ENCODE results near the gene GULP1. TPM values are rescaled to one million over a fixed set of nuclear protein-coding genes. Genes with fewer than 3 reads are reported as not detected.

Gene GULP1
- polyA plus RNA-seq, 1 donor (not counting 4 experiments of a cell fraction or from before 2014, with no cell fraction given) = 11.7 TPM

DNA sequence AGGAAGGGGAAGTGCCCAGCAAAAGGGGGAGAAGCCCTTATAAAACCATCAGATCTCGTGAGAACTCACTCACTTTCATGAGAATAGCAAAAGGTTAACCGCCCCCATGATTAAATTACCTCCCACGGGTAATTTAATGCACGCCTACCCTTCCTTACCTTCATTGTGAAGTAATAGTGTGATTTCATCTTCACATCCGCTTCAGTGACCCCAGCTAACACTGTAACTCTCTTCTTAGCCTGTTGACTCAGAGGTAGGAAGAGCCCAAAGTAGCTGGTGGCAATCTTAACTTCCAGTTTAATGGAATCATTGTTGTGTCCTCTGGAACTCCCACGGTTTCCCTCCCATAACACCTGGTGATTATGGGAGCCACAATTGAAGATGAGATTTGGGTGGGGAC, 120.5 kb downstream of the GULP1 start:
- H3K9ac ChIP-seq (ENCODE audit: control insufficient read depth, extremely low read depth, insufficient read depth, low read length) = no peak overlapping the region
- no peak overlapping the region for H2AFZ ChIP-seq (ENCODE audit: control insufficient read depth, low read length)
- no peak for TF ChIP-seq EZH2 (IDR thresholded peaks at IDR 0.05; ENCODE audit: low read length)
- TF ChIP-seq, protein P1, sequence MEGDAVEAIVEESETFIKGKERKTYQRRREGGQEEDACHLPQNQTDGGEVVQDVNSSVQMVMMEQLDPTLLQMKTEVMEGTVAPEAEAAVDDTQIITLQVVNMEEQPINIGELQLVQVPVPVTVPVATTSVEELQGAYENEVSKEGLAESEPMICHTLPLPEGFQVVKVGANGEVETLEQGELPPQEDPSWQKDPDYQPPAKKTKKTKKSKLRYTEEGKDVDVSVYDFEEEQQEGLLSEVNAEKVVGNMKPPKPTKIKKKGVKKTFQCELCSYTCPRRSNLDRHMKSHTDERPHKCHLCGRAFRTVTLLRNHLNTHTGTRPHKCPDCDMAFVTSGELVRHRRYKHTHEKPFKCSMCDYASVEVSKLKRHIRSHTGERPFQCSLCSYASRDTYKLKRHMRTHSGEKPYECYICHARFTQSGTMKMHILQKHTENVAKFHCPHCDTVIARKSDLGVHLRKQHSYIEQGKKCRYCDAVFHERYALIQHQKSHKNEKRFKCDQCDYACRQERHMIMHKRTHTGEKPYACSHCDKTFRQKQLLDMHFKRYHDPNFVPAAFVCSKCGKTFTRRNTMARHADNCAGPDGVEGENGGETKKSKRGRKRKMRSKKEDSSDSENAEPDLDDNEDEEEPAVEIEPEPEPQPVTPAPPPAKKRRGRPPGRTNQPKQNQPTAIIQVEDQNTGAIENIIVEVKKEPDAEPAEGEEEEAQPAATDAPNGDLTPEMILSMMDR (optimal IDR thresholded peaks at IDR 0.05 in 1 of 3, IDR thresholded peaks at IDR 0.05 in 1 of 3, conservative IDR thresholded peaks at IDR 0.05 in 1 of 3; ENCODE audit: extremely low read depth in 1 of 3, insufficient read depth in 2 of 3, low read length in 3 of 3) = no peak
- dilution Hi-C loops (cut with MboI; ENCODE audit: extremely low pct_ligation_motif_present, low sequenced_read_pairs) = no loop called here
- no peaks in the 10 kb centered on the region for H3K9me3 ChIP-seq (ENCODE audit: control insufficient read depth, low read depth, low read length)
- no peak overlapping the region for H3K4me3 ChIP-seq (ENCODE audit: control insufficient read depth in 2 of 3, extremely low read depth in 1 of 3, insufficient read depth in 2 of 3, low read depth in 1 of 3, low read length in 3 of 3)
- no peaks in the 10 kb centered on the region for H3K4me1 ChIP-seq (ENCODE audit: control insufficient read depth, extremely low read depth, insufficient read depth, low read length)
- no peak for DNase-seq (ENCODE audit: low read depth, low spot score)
- no peaks in the 10 kb centered on the region for H3K9me1 ChIP-seq (ENCODE audit: control insufficient read depth, extremely low read depth, insufficient read depth, low read length)
- no peaks in the 10 kb centered on the region for H3K36me3 ChIP-seq (ENCODE audit: control insufficient read depth in 2 of 2, extremely low read depth in 1 of 2, insufficient read depth in 2 of 2, low read length in 2 of 2)
- FAIRE-seq = no peak
- H4K20me1 ChIP-seq (ENCODE audit: control insufficient read depth, extremely low read depth, insufficient read depth, low read length) = no peaks in the 10 kb centered on the region
- H3K27me3 ChIP-seq (ENCODE audit: control insufficient read depth, extremely low read depth, insufficient read depth, low read length) = no peaks in the 10 kb centered on the region
- no peak overlapping the region for H3K27ac ChIP-seq (ENCODE audit: control insufficient read depth, insufficient read depth, low read length)
- H3K79me2 ChIP-seq (ENCODE audit: control insufficient read depth, insufficient read depth, low read length) = no peaks in the 10 kb centered on the region
- no peak overlapping the region for H3K4me2 ChIP-seq (ENCODE audit: control insufficient read depth, extremely low read depth, insufficient read depth, low read depth, low read length)

DNA sequence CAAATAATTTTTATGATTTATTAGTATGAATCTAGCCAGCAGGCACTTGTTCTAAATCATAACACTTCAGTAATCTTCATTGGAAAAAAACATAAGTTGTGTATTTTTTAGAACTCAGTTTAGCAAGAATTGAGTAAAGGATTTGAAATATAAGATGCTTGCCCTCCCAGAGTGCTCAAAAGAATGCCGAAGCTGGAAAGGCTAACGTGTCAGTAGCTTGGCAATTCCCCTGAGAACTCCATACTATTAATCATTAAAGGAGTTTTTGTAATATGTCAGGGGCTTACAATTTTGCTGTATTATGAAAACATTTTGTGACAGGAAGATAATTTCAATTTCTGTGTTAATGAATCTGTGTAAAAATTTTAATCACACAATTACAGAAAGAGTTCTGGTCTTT, 122.7 kb downstream of the GULP1 start:
- Histone ChIP-seq H3K4me3 (ENCODE audit: control insufficient read depth in 2 of 3, extremely low read depth in 1 of 3, insufficient read depth in 2 of 3, low read depth in 1 of 3, low read length in 3 of 3) (no peak overlapping the region), H3K36me3 (ENCODE audit: control insufficient read depth in 2 of 2, extremely low read depth in 1 of 2, insufficient read depth in 2 of 2, low read length in 2 of 2) (no peaks in the 10 kb centered on the region), H3K27ac (ENCODE audit: control insufficient read depth, insufficient read depth, low read length) (no peak overlapping the region), H3K4me2 (ENCODE audit: control insufficient read depth, extremely low read depth, insufficient read depth, low read depth, low read length) (no peak overlapping the region), H3K27me3 (ENCODE audit: control insufficient read depth, extremely low read depth, insufficient read depth, low read length) (no peaks in the 10 kb centered on the region), H4K20me1 (ENCODE audit: control insufficient read depth, extremely low read depth, insufficient read depth, low read length) (no peaks in the 10 kb centered on the region), H3K4me1 (ENCODE audit: control insufficient read depth, extremely low read depth, insufficient read depth, low read length) (no peaks in the 10 kb centered on the region), H3K79me2 (ENCODE audit: control insufficient read depth, insufficient read depth, low read length) (no peaks in the 10 kb centered on the region), H2AFZ (ENCODE audit: control insufficient read depth, low read length) (no peak overlapping the region), H3K9ac (ENCODE audit: control insufficient read depth, extremely low read depth, insufficient read depth, low read length) (no peak overlapping the region), H3K9me3 (ENCODE audit: control insufficient read depth, low read depth, low read length) (no peaks in the 10 kb centered on the region), H3K9me1 (ENCODE audit: control insufficient read depth, extremely low read depth, insufficient read depth, low read length) (no peaks in the 10 kb centered on the region)
- DNase-seq (ENCODE audit: low read depth, low spot score) (no peak), FAIRE-seq (no peak)
- TF ChIP-seq, protein P1 (optimal IDR thresholded peaks at IDR 0.05 in 1 of 3, IDR thresholded peaks at IDR 0.05 in 1 of 3, conservative IDR thresholded peaks at IDR 0.05 in 1 of 3; ENCODE audit: extremely low read depth in 1 of 3, insufficient read depth in 2 of 3, low read length in 3 of 3) = no peak
- no peak for TF ChIP-seq EZH2 (IDR thresholded peaks at IDR 0.05; ENCODE audit: low read length)
- dilution Hi-C loops (cut with MboI; ENCODE audit: extremely low pct_ligation_motif_present, low sequenced_read_pairs) = no loop called here
